LNCaP clone FGC (cell line): ENCODE data around the gene GALNT5.

Source experiments
- DNase-seq: peaks from one replicate; pipeline ENCODE4 v3.0.0-alpha.2; 2011; ENCODE audit warnings: low read depth
- H3K4me3 ChIP-seq: 2 replicates; pipeline ENCODE4 v1.5.1; 2011; ENCODE audit warnings: mild to moderate bottlenecking, low read depth, low read length, control low read depth
- CTCF ChIP-seq: IDR thresholded peaks from 2 replicates; pipeline ENCODE4 v1.5.1; 2012; ENCODE audit warnings: mild to moderate bottlenecking; ENCODE audit not compliant: control insufficient read depth, insufficient read depth; ENCODE audit errors: extremely low read depth

Gene GALNT5

GRCh38 chr2:157258520-157259326 is 1.2 kb downstream of the GALNT5 start:
- no peak overlapping the region for H3K4me3 ChIP-seq
- DNase-seq, result no peak
- no peak for TF ChIP-seq CTCF

DNA sequence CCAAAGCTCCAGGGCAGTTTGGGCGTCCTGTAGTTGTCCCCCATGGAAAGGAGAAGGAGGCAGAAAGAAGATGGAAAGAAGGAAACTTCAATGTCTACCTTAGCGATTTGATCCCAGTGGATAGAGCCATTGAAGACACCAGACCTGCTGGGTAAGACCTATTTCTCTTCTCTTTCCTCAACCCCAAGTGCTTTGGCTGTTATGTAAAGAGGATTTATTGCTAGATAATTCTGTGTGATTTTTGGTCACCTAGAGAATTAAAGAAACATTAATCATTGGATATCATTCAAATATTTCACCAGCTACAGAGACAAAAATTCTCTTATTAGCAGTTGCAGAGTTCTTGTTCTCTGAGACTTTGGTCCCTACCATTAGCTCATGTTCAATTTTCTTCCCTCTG is 1.9 kb downstream of the GALNT5 start:
- DNase-seq, result no peak
- TF ChIP-seq CTCF, result no peak
- H3K4me3 ChIP-seq, result no peak overlapping the region

DNA sequence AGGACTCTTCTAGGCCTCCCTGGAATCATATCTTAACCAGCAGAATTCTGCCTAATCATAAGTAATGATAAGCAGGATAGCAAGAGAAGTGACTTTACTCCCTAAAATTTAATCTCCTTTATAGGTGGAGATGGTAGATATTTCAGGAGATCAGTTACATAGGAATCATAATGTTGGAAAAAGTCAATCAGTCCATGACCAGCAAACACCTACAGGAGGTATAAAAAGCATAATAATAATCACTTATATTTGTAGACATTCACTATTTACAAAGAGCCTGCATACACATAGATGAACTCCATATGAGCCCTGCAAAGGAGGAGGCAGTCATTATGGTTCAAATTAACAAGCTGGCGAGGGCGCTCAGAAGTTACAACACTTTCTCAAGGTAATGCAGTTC is 2.5 kb downstream of the GALNT5 start:
- TF ChIP-seq CTCF, result no peak
- H3K4me3 ChIP-seq, result no peak overlapping the region
- no peak for DNase-seq

GRCh38 chr2:157260533-157261198 is 3.2 kb downstream of the GALNT5 start:
- no peak for DNase-seq
- TF ChIP-seq CTCF, result no peak

DNA sequence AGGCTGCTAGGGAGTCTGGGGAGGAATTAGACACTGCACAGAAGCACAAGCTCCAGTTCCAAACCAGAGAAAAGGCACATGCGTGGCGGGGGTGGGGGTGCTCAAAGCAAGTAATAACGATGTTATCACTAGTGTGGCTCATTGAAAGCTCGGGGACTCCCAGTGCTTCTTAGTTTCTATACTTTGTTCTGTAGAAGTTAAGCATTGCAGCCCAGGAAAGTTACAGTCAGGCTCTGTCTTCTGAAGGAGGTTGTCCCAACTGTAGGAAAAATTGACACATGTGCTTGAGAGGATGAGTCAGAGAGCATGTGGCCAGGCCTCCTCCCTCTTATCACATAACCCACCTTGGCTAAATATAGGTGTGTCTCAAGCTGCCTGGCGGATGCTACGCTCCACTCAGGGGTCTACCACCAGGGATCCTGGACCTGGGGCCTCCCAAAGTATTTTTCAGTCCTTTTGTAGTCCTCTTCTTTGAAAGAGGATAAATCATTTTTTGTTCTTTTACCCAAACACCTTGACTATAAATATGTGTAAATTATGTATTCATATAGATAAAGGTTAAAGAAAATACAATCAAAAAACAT is 3.8 kb downstream of the GALNT5 start:
- H3K4me3 ChIP-seq, result no peak overlapping the region
- DNase-seq, result no peak
- no peak for TF ChIP-seq CTCF

More at GRCh38 chr2:157260533-157261198, 3.2 kb downstream of the GALNT5 start:
- no peak overlapping the region for H3K4me3 ChIP-seq

DNA sequence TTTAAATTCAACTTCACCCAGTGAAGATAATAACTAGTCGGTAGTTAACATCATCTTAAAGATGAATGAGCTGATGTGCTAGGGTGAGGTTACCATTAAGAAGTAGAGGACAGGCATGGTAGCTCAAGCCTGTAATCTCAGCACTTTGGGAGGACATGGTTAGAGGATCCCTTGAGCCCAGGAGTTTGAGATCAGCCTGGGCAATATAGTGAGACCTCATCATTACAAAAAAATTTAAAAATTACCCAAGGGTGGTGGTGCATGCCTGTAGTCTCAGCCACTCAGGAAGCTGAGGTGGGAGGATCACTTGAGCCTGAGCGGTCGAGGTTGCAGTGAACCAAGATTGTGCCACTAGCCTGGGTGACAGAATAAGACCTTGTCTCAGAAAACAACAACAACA is 4.7 kb downstream of the GALNT5 start:
- H3K4me3 ChIP-seq, result no peak overlapping the region
- TF ChIP-seq CTCF, result no peak
- DNase-seq, result no peak
